CD14-positive monocyte (primary cell): ENCODE measurements around the gene SLC35A4. TPM values are rescaled to one million over a fixed set of nuclear protein-coding genes. Genes with fewer than 3 reads are reported as not detected.

Experiments
- DNase-seq, 3 donors: peaks; one replicate each; pipeline ENCODE4 v3.0.0-alpha.2; 2011 to 2022
- H2AFZ ChIP-seq: 2 replicates; pipeline ENCODE4 v1.6.0; 2012; ENCODE audit warnings: mild to moderate bottlenecking, low read depth, low read length, inconsistent platforms; ENCODE audit not compliant: insufficient read depth, poor library complexity, severe bottlenecking
- H3K27ac ChIP-seq, 2 donors: 1 replicate in 1 of 2; 2 replicates in 1 of 2; pipeline ENCODE4 v1.5.1; 2012 to 2013; ENCODE audit warnings: low read length in 2 of 2, control low read depth in 1 of 2, inconsistent platforms in 1 of 2, low read depth in 1 of 2, mild to moderate bottlenecking in 1 of 2
- H3K27me3 ChIP-seq, 2 donors: one replicate each; pipeline versions ENCODE4 v1.6.0 to v1.6.1; 2011 to 2013; ENCODE audit warnings: low read length in 2 of 2; ENCODE audit not compliant: control insufficient read depth in 2 of 2, insufficient read depth in 2 of 2
- H3K36me3 ChIP-seq, 2 donors: replicated peaks in 1 of 2; 1 replicate in 1 of 2; 2 replicates in 1 of 2; pipeline versions ENCODE4 v1.5.1 to v1.6.1; 2012 to 2013; ENCODE audit warnings: low read length in 2 of 2, control low read depth in 1 of 2, inconsistent platforms in 1 of 2, mild to moderate bottlenecking in 1 of 2; ENCODE audit not compliant: insufficient read depth in 2 of 2, control insufficient read depth in 1 of 2
- H3K4me1 ChIP-seq, 2 donors: 1 replicate in 1 of 2; 2 replicates in 1 of 2; pipeline versions ENCODE4 v1.5.1 to v1.6.1; 2012 to 2013; ENCODE audit warnings: low read length in 2 of 2, control low read depth in 1 of 2, inconsistent platforms in 1 of 2, mild to moderate bottlenecking in 1 of 2, moderate library complexity in 1 of 2; ENCODE audit not compliant: insufficient read depth in 2 of 2, control insufficient read depth in 1 of 2
- H3K4me2 ChIP-seq: replicated peaks from 2 replicates; pipeline ENCODE3; 2012; ENCODE audit warnings: low read length, moderate library complexity, mild to moderate bottlenecking; ENCODE audit not compliant: poor library complexity, severe bottlenecking; ENCODE audit errors: extremely low read depth
- H3K4me3 ChIP-seq, 3 experiments: fragments of 200-600 bp in 1 of 3; sonication (generic) in 1 of 3; replicated peaks in 1 of 3; 1 replicate in 2 of 3; 2 replicates in 1 of 3; pipeline ENCODE4 v1.5.1; 2011 to 2013; ENCODE audit warnings: low read length in 3 of 3, mild to moderate bottlenecking in 3 of 3, control low read depth in 2 of 3, low read depth in 2 of 3, inconsistent platforms in 1 of 3, moderate library complexity in 1 of 3
- H3K79me2 ChIP-seq: 2 replicates; pipeline ENCODE4 v1.6.0; 2012; ENCODE audit warnings: mild to moderate bottlenecking, control low read depth, inconsistent platforms, low read length, moderate library complexity; ENCODE audit not compliant: insufficient read depth
- H3K9ac ChIP-seq: 2 replicates; pipeline ENCODE4 v1.6.0; 2017; ENCODE audit warnings: low read length, mild to moderate bottlenecking; ENCODE audit not compliant: insufficient read depth, poor library complexity, severe bottlenecking
- H3K9me3 ChIP-seq, 2 donors: replicated peaks in 1 of 2; 1 replicate in 1 of 2; 2 replicates in 1 of 2; pipeline versions ENCODE4 v1.5.1 to v1.6.1; 2012 to 2013; ENCODE audit warnings: low read length in 2 of 2, control low read depth in 1 of 2; ENCODE audit not compliant: control insufficient read depth in 1 of 2, insufficient read depth in 1 of 2
- H4K20me1 ChIP-seq: 2 replicates; pipeline ENCODE4 v1.6.0; 2012; ENCODE audit warnings: mild to moderate bottlenecking, low read length, control low read depth, moderate library complexity; ENCODE audit not compliant: insufficient read depth
- H3K27ac Mint-ChIP-seq, 7 donors: one replicate each; pipeline ENCODE4 v1.8.0; 2020; ENCODE audit warnings: mild to moderate bottlenecking in 7 of 7, mixed read lengths in 7 of 7, moderate library complexity in 6 of 7, inconsistent platforms in 2 of 7
- H3K27me3 Mint-ChIP-seq, 3 donors: one replicate each; pipeline ENCODE4 v1.8.0; 2021 to 2022; ENCODE audit warnings: low read depth in 3 of 3, mild to moderate bottlenecking in 3 of 3, mixed read lengths in 3 of 3, moderate library complexity in 3 of 3, inconsistent platforms in 1 of 3
- H3K36me3 Mint-ChIP-seq, 2 donors: one replicate each; pipeline ENCODE4 v1.8.0; 2020; ENCODE audit warnings: mixed read lengths in 2 of 2, inconsistent platforms in 1 of 2, mild to moderate bottlenecking in 1 of 2
- H3K4me1 Mint-ChIP-seq: one replicate; pipeline ENCODE4 v1.8.0; 2020; ENCODE audit warnings: mild to moderate bottlenecking, mixed read lengths
- H3K4me3 Mint-ChIP-seq, 2 donors: one replicate each; pipeline ENCODE4 v1.8.0; 2020; ENCODE audit warnings: mild to moderate bottlenecking in 2 of 2, mixed read lengths in 2 of 2, moderate library complexity in 1 of 2
- H3K9me3 Mint-ChIP-seq, 7 donors: one replicate each; pipeline ENCODE4 v1.8.0; 2020 to 2022; ENCODE audit warnings: mixed read lengths in 7 of 7, mild to moderate bottlenecking in 6 of 7, moderate library complexity in 6 of 7, inconsistent platforms in 2 of 7
- CTCF ChIP-seq: fragments of 200-600 bp; IDR thresholded peaks from one replicate; pipeline ENCODE4 v1.8.0; 2022; ENCODE audit warnings: antibody characterized with exemption, mild to moderate bottlenecking
- WGBS: methylation state at CpG from one replicate; pipeline ENCODE4 v1.1.5; 2013; ENCODE audit warnings: missing lambda C conversion rate; ENCODE audit not compliant: insufficient coverage; 5-methylcytosine and 5-hydroxymethylcytosine counted together
- intact Hi-C, 2 donors: fragments of 100-400 bp; cut with micrococcal nuclease; formaldehyde crosslinking; loops; one replicate each; pipeline versions ENCODE4 v1.15.0 to v1.15.1; 2023
- polyA plus RNA-seq, 3 donors: library from polyadenylated mRNA; depleted of rRNA in 1 of 3; unstranded in 2 of 3; stranded (reverse) in 1 of 3; fragments of 300-500 nt in 2 of 3; fragments of >200 nt in 1 of 3; fragmentation: Illumina TruSeq in 2 of 3; gene quantifications; 1 replicate in 2 of 3; 2 replicates in 1 of 3; pipeline ENCODE4 v1.2.3, GENCODE V29; 2012 to 2021

Gene SLC35A4
- polyA plus RNA-seq, 3 donors, result 44.0 to 67.1 (median 58.8) TPM

GRCh38 chr5:140549237-140550144 lies 15.1 kb upstream of the SLC35A4 start:
- Histone ChIP-seq H2AFZ (no peak overlapping the region), H4K20me1 (peaks cover 54% of the 10 kb centered on the region), H3K27me3 (no peaks in the 10 kb centered on the region), H3K9me3 (no peaks in the 10 kb centered on the region), H3K27ac (peak overlapping the region; percentile 91 to 98), H3K36me3 (peaks cover 26 to 39% of the 10 kb centered on the region in 2 donors), H3K4me2 (peak overlapping the region; percentile 85), H3K4me3 (peak overlapping the region in 1 of 3 experiments; percentile 76), H3K9ac (no peak overlapping the region), H3K4me1 (peaks cover 51 to 67% of the 10 kb centered on the region in 2 donors), H3K79me2 (peaks cover 64% of the 10 kb centered on the region)
- peaks cover 0 to 2% (median 0%) of the 10 kb centered on the region in 3 donors for H3K27me3 Mint-ChIP-seq
- H3K9me3 Mint-ChIP-seq, result peaks cover 0 to 2% (median 0%) of the 10 kb centered on the region in 7 donors
- TF ChIP-seq CTCF, result no peak
- 100% methylated on average over 1 of the region's 3 CpGs for WGBS
- H3K4me1 Mint-ChIP-seq, result peaks cover 62% of the 10 kb centered on the region
- DNase-seq, result peak; percentile 84 to 94 (median 89)
- H3K36me3 Mint-ChIP-seq, result peaks cover 55 to 65% of the 10 kb centered on the region in 2 donors
- intact Hi-C loops, result loop anchor here in 1 of 2 donors (5.0 to 10.0 kb wide), 3 partner anchors 88 to 145 kb away; partner anchors contain the start of genes ANKHD1, IK, NDUFA2 and TMCO6
- H3K4me3 Mint-ChIP-seq, result peak overlapping the region; percentile 63 to 86
- peak overlapping the region; percentile 95 to 99 (median 98) for H3K27ac Mint-ChIP-seq
